CD4-positive, alpha-beta T cell (primary cell): ENCODE measurements around the gene SELENOP. TPM values are rescaled to one million over a fixed set of nuclear protein-coding genes. Genes with fewer than 3 reads are reported as not detected.

Experiments
- ATAC-seq: fragments of 200-7000 bp; cut with Tn5 transposase; one replicate; pipeline ENCODE4 v1.10.0; 2022; ENCODE audit warnings: mild to moderate bottlenecking; ENCODE audit not compliant: poor library complexity
- CTCF ChIA-PET: fragments of 350-600 bp; sonication (Branson Sonifier 250); formaldehyde crosslinking; loops from one replicate; lab custom pipeline; 2021; ENCODE audit warnings: antibody characterized with exemption, inconsistent platforms; lab: Charles Lee
- POLR2A ChIA-PET: fragments of 350-600 bp; sonication (Branson Sonifier 250); formaldehyde crosslinking; loops from one replicate; lab custom pipeline; 2021; ENCODE audit warnings: antibody characterized with exemption, inconsistent platforms; lab: Charles Lee
- DNase-seq, 14 experiments: peaks; one replicate each; pipeline ENCODE4 v3.0.0-alpha.2; 2013 to 2020; ENCODE audit warnings: mixed read lengths in 2 of 14
- H3K27ac ChIP-seq, 2 donors: one replicate each; pipeline versions ENCODE4 v1.5.1 to v1.7.0; 2013; ENCODE audit warnings: low read length in 2 of 2, low read depth in 1 of 2, mild to moderate bottlenecking in 1 of 2
- H3K27me3 ChIP-seq, 2 experiments: 1 replicate in 1 of 2; 2 replicates in 1 of 2; pipeline versions ENCODE4 v1.6.1 to v1.7.0; 2013; ENCODE audit warnings: low read length in 2 of 2, control low read depth in 1 of 2, mild to moderate bottlenecking in 1 of 2, moderate library complexity in 1 of 2; ENCODE audit not compliant: insufficient read depth in 2 of 2, control insufficient read depth in 1 of 2
- H3K36me3 ChIP-seq: one replicate; pipeline ENCODE4 v1.6.1; 2013; ENCODE audit warnings: low read length, control low read depth; ENCODE audit not compliant: insufficient read depth
- H3K4me1 ChIP-seq: one replicate; pipeline ENCODE4 v1.6.1; 2013; ENCODE audit warnings: low read length, control low read depth; ENCODE audit not compliant: insufficient read depth
- H3K4me3 ChIP-seq: one replicate; pipeline ENCODE4 v1.5.1; 2013; ENCODE audit warnings: mild to moderate bottlenecking, low read length, moderate library complexity
- H3K9me3 ChIP-seq, 2 experiments: 1 replicate in 1 of 2; 2 replicates in 1 of 2; pipeline versions ENCODE4 v1.6.1 to v1.7.0; 2013; ENCODE audit warnings: low read length in 2 of 2, mild to moderate bottlenecking in 2 of 2, control low read depth in 1 of 2, moderate library complexity in 1 of 2; ENCODE audit not compliant: control insufficient read depth in 1 of 2, insufficient read depth in 1 of 2
- H3K27ac Mint-ChIP-seq: one replicate; pipeline ENCODE4 v1.8.0; 2020; ENCODE audit warnings: mixed read lengths
- H3K27me3 Mint-ChIP-seq: one replicate; pipeline ENCODE4 v1.8.0; 2021; ENCODE audit warnings: mixed read lengths
- H3K36me3 Mint-ChIP-seq: one replicate; pipeline ENCODE4 v1.8.0; 2021; ENCODE audit warnings: low read depth, mixed read lengths
- H3K4me1 Mint-ChIP-seq: one replicate; pipeline ENCODE4 v1.8.0; 2021; ENCODE audit warnings: low read depth, mixed read lengths
- H3K4me3 Mint-ChIP-seq: one replicate; pipeline ENCODE4 v1.8.0; 2020; ENCODE audit warnings: mild to moderate bottlenecking, mixed read lengths
- H3K9me3 Mint-ChIP-seq: one replicate; pipeline ENCODE4 v1.8.0; 2020; ENCODE audit warnings: mixed read lengths
- CTCF ChIP-seq: fragments of 200-600 bp; IDR thresholded peaks from one replicate; pipeline ENCODE4 v1.8.0; 2022; ENCODE audit warnings: antibody characterized with exemption, mild to moderate bottlenecking
- intact Hi-C, 2 experiments: fragments of 100-400 bp; cut with DNase I in 1 of 2; cut with micrococcal nuclease in 1 of 2; formaldehyde crosslinking; loops; one replicate each; pipeline versions ENCODE4 v1.15.1 to v1.9.0; 2023 to 2025; cut with DNase I, micrococcal nuclease
- total RNA-seq, 174 experiments: library from RNA in 2 of 174; stranded (reverse) in 2 of 174; gene quantifications; one replicate each; pipeline ENCODE4 v1.2.3 and lab custom pipeline; 2021 to 2026

The SELENOP gene
- total RNA-seq, 2 experiments from 2014 or later, result 0.36 TPM; not detected in 1

DNA sequence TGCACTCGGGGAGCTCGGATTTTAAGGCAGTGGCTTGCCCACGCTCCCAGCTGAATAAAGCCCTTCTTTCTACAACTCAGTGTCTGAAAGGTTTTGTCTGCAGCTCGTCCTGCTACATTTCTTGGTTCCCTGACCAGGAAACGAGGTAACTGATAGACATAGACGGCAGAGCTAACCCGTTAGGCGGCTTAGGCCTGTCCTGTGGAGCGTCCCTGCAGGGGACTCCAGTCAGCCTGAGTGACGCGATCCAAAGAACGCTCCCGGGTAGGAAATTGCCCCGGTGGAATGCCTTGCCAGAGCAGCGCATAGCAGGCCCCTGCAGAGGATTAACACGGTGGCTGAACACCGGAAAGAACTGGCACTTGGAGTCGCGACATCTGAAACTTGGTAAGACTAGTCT, 1.8 kb upstream of the SELENOP start:
- H3K27me3 Mint-ChIP-seq, result no peaks in the 10 kb centered on the region
- POLR2A ChIA-PET, result no interaction called here
- no peaks in the 10 kb centered on the region for H3K4me1 Mint-ChIP-seq
- H3K27ac Mint-ChIP-seq, result no peak overlapping the region
- DNase-seq (no peak), ATAC-seq (no peak)
- no peak overlapping the region for H3K4me3 ChIP-seq
- H3K36me3 ChIP-seq, result no peaks in the 10 kb centered on the region
- H3K27me3 ChIP-seq, result no peaks in the 10 kb centered on the region
- no peaks in the 10 kb centered on the region for H3K4me1 ChIP-seq
- CTCF ChIA-PET, result no interaction called here
- H3K27ac ChIP-seq, result no peak overlapping the region
- H3K4me3 Mint-ChIP-seq, result no peak overlapping the region
- no peaks in the 10 kb centered on the region for H3K9me3 ChIP-seq
- TF ChIP-seq CTCF, result no peak
- no peaks in the 10 kb centered on the region for H3K9me3 Mint-ChIP-seq
- H3K36me3 Mint-ChIP-seq, result no peaks in the 10 kb centered on the region
- intact Hi-C loops, result no loop called here

- Mint-ChIP-seq H3K36me3 (no peaks in the 10 kb centered on the region), H3K27ac (no peak overlapping the region), H3K27me3 (no peaks in the 10 kb centered on the region), H3K4me1 (no peaks in the 10 kb centered on the region), H3K9me3 (no peaks in the 10 kb centered on the region), H3K4me3 (no peak overlapping the region)
- ATAC-seq (no peak), DNase-seq (no peak)
- Histone ChIP-seq H3K4me3 (no peak overlapping the region), H3K27ac (no peak overlapping the region), H3K36me3 (no peaks in the 10 kb centered on the region), H3K27me3 (no peaks in the 10 kb centered on the region), H3K4me1 (no peaks in the 10 kb centered on the region), H3K9me3 (no peaks in the 10 kb centered on the region)
- ChIA-PET POLR2A (no interaction called here), CTCF (no interaction called here)
- TF ChIP-seq CTCF, result no peak
- intact Hi-C loops, result no loop called here
Measured at GRCh38 chr5:42812620-42813019, 928 bp upstream of the SELENOP start.

DNA sequence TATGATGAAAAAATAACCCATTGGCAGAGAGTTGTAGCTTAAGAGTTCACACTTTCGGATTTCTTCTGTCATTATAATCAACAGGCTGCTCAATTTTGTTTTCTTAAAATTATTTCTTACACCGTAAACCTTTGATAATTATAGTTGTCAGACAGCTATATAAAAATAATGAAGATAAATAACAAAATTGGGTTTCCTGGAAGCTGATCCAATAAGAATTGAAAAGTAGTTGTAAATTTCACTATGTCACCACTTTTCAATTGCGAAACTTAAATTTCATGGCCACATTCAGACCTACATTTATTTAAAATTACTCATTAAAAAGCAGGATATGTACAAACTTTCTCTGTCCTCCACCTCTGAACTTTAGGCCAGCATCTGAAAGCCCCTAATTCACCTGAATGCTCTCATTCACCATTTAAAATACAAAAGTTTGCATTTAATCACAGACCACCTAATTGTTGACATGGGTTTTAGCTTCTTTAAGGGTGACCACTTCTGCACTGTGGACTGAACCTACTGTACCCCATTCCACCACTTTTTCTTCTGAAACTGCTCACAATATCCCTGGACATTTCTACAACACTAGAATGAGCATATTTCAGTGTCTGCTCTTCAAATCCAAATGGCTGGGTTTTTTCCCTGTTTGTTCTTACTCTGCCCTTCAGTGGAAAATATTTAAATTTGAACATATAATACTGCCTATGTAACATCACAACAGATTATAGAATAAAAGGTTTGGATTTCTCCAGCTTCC, 680 bp downstream of the SELENOP start:
- no peaks in the 10 kb centered on the region for H3K36me3 ChIP-seq
- DNase-seq (no peak), ATAC-seq (no peak)
- ChIA-PET POLR2A (interaction anchor here (0.9 kb wide), 1 partner anchor 30 kb away, joined by 3 read pairs; no protein-coding TSS in a partner anchor), CTCF (no interaction called here)
- Mint-ChIP-seq H3K36me3 (no peaks in the 10 kb centered on the region), H3K27ac (no peak overlapping the region), H3K4me3 (no peak overlapping the region), H3K9me3 (no peaks in the 10 kb centered on the region), H3K27me3 (no peaks in the 10 kb centered on the region), H3K4me1 (no peaks in the 10 kb centered on the region)
- H3K4me1 ChIP-seq, result no peaks in the 10 kb centered on the region
- no peaks in the 10 kb centered on the region for H3K9me3 ChIP-seq
- intact Hi-C loops, result no loop called here
- TF ChIP-seq CTCF, result no peak
- H3K4me3 ChIP-seq, result no peak overlapping the region
- no peaks in the 10 kb centered on the region for H3K27me3 ChIP-seq
- H3K27ac ChIP-seq, result no peak overlapping the region
